ENCODE measurements around the gene LUZP2. TPM values are rescaled to one million over a fixed set of nuclear protein-coding genes. Genes with fewer than 3 reads are reported as not detected.

LUZP2 gene
- total and polyA plus RNA-seq, 2 of the 8 experiments (the other 6 are each of a cell fraction or from before 2014, with no cell fraction given), result 0.79 to 1.5 TPM

- Histone ChIP-seq H3K36me3 (ENCODE audit: control insufficient read depth in 2 of 4, insufficient read depth in 4 of 4, low read length in 3 of 4) (no peaks in the 10 kb centered on the region), H3K4me1 (replicated peaks in 1 of 4; ENCODE audit: control insufficient read depth in 3 of 4, insufficient read depth in 4 of 4, low read length in 3 of 4) (peaks cover 0 to 12% (median 3%) of the 10 kb centered on the region in 4 experiments; a peak in 3 of 7 replicates), H3K9ac (replicated peaks in 1 of 4; ENCODE audit: extremely low read depth in 1 of 4, low read depth in 3 of 4, low read length in 3 of 4) (no peak overlapping the region), H3K4me3 (ENCODE audit: extremely low read depth in 1 of 4, insufficient read depth in 2 of 4, low read depth in 3 of 4, low read length in 4 of 4) (no peak overlapping the region; a peak in 2 of 8 replicates), H3K23me2 (ENCODE audit: low read depth, low read length) (no peaks in the 10 kb centered on the region), H3K14ac (ENCODE audit: insufficient read length) (no peak overlapping the region), H3K4me2 (ENCODE audit: insufficient read depth in 1 of 2, low read depth in 2 of 2, low read length in 2 of 2) (peak overlapping the region; percentile 18 to 59; a peak in 3 of 4 replicates), H4K8ac (ENCODE audit: extremely low read depth, insufficient read depth, low read length) (no peak overlapping the region), H2BK20ac (ENCODE audit: low read length) (peak overlapping the region; percentile 94; the same call in 1 of the 2 replicates), H4K5ac (ENCODE audit: insufficient read length, low read depth, low read length) (peak overlapping the region; percentile 95), H2BK12ac (ENCODE audit: low read depth, low read length) (no peak overlapping the region), H2AK5ac (ENCODE audit: low read depth, low read length) (no peak overlapping the region), H3K79me2 (ENCODE audit: control insufficient read depth in 1 of 2, insufficient read depth in 2 of 2, low read length in 2 of 2) (no peaks in the 10 kb centered on the region), H3K23ac (ENCODE audit: insufficient read length) (no peak overlapping the region), H2BK5ac (ENCODE audit: low read depth, low read length) (no peak overlapping the region), H4K91ac (replicated peaks; ENCODE audit: insufficient read length, low read length) (no peak overlapping the region), H2BK15ac (ENCODE audit: low read length) (no peak overlapping the region), H3K79me1 (ENCODE audit: low read depth, low read length) (no peaks in the 10 kb centered on the region), H3K56ac (replicated peaks; ENCODE audit: insufficient read length, low read depth, low read length) (no peak overlapping the region), H3K27me3 (replicated peaks in 1 of 4; ENCODE audit: control insufficient read depth in 3 of 4, extremely low read depth in 1 of 4, insufficient read depth in 3 of 4, low read length in 3 of 4) (no peaks in the 10 kb centered on the region), H3K9me3 (ENCODE audit: insufficient read depth in 2 of 2, low read depth in 1 of 2, low read length in 1 of 2) (no peaks in the 10 kb centered on the region), H3K4ac (replicated peaks; ENCODE audit: insufficient read length, low read depth, low read length) (no peak overlapping the region), H4K20me1 (replicated peaks in 1 of 2; ENCODE audit: control insufficient read depth in 1 of 2, insufficient read depth in 2 of 2, low read length in 2 of 2) (no peaks in the 10 kb centered on the region), H3K18ac (ENCODE audit: extremely low read depth, low read length) (no peak overlapping the region), H2AFZ (ENCODE audit: low read length) (no peak overlapping the region), H3K27ac (ENCODE audit: low read depth, low read length) (no peak overlapping the region), H2BK120ac (replicated peaks; ENCODE audit: low read depth, low read length) (no peak overlapping the region)
- peak in 1 of 2 experiments; percentile 3 for DNase-seq (ENCODE audit: low read depth in 1 of 2, low spot score in 2 of 2)
- CTCF ChIA-PET (ENCODE audit: partially characterized antibody), result no interaction called here
- FAIRE-seq, result peak; percentile 88
- POLR2A ChIA-PET (ENCODE audit: partially characterized antibody), result no interaction called here
- WGBS, 2 experiments (ENCODE audit: extremely low coverage in 1 of 2, insufficient coverage in 1 of 2, insufficient read length in 1 of 2, insufficient replicate concordance in 2 of 2, low coverage in 1 of 2, low lambda C conversion rate in 2 of 2, missing lambda C conversion rate in 1 of 2), result 0% methylated on average over 2 of the region's 2 CpGs; no CpG with 5 or more reads in 1 of the 2 experiments
- TF ChIP-seq SIX5 (IDR thresholded peaks at IDR 0.05; ENCODE audit: low read depth, low read length) (no peak), TEAD4 (IDR thresholded peaks at IDR 0.05; ENCODE audit: low read depth, low read length) (0 out of 2 replicates have a peak, but pooled peaks have one; percentile 23), RAD21 (IDR thresholded peaks at IDR 0.05 in 1 of 2, conservative IDR thresholded peaks at IDR 0.05 in 1 of 2; ENCODE audit: low read depth in 2 of 2, low read length in 2 of 2) (no peak), BACH1 (IDR thresholded peaks at IDR 0.05; ENCODE audit: low read length) (no peak)
These were observed 183.0 kb downstream of the LUZP2 start for GRCh38 chr11:24679821-24680351.

Data from H1 (cell line).